Adrenal gland (tissue), 5 donors: Measurements from ENCODE around the gene CTLA4.

ENCODE experiments used
- POLR2A ChIP-seq, 2 donors: fragments of 450-650 bp; IDR thresholded peaks; one replicate each; pipeline ENCODE4 v1.6.1; 2017; ENCODE audit warnings: antibody characterized with exemption in 2 of 2, mild to moderate bottlenecking in 2 of 2, moderate library complexity in 1 of 2
- TF ChIP-seq, protein P1 (sequence below), 6 experiments: fragments of 450-650 bp in 4 of 6; fragments of 200-600 bp in 2 of 6; sonication (generic) in 1 of 6; IDR thresholded peaks; 1 replicate in 5 of 6; 2 replicates in 1 of 6; pipeline versions ENCODE4 v1.5.1 to v1.8.0; 2016 to 2021; ENCODE audit warnings: antibody characterized with exemption in 6 of 6, mild to moderate bottlenecking in 2 of 6, moderate library complexity in 1 of 6
- donor health status: DM: no; HTN: no; CAD: no.

- TF ChIP-seq, protein P1, sequence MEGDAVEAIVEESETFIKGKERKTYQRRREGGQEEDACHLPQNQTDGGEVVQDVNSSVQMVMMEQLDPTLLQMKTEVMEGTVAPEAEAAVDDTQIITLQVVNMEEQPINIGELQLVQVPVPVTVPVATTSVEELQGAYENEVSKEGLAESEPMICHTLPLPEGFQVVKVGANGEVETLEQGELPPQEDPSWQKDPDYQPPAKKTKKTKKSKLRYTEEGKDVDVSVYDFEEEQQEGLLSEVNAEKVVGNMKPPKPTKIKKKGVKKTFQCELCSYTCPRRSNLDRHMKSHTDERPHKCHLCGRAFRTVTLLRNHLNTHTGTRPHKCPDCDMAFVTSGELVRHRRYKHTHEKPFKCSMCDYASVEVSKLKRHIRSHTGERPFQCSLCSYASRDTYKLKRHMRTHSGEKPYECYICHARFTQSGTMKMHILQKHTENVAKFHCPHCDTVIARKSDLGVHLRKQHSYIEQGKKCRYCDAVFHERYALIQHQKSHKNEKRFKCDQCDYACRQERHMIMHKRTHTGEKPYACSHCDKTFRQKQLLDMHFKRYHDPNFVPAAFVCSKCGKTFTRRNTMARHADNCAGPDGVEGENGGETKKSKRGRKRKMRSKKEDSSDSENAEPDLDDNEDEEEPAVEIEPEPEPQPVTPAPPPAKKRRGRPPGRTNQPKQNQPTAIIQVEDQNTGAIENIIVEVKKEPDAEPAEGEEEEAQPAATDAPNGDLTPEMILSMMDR (IDR thresholded peaks at IDR 0.05): no peak
- TF ChIP-seq POLR2A (IDR thresholded peaks at IDR 0.05): no peak
These were observed 26.8 kb upstream of the CTLA4 start for GRCh38 chr2:203840655-203841205.
